Body of pancreas (tissue), 4 donors: ENCODE results near the gene ZNF644. TPM values are rescaled to one million over a fixed set of nuclear protein-coding genes. Genes with fewer than 3 reads are reported as not detected.

Experiments used
- ATAC-seq: fragments of 150-250 bp; one replicate; pipeline ENCODE4 v1.9.1; 2016
- DNase-seq, 4 donors: peaks; one replicate each; pipeline ENCODE4 v3.0.0-alpha.2; 2019
- H3K27ac ChIP-seq, 4 donors: fragments of 200-600 bp; sonication (generic); 1 replicate in 3 of 4; 2 replicates in 1 of 4; pipeline versions ENCODE4 v1.5.1 to v1.6.1; 2016 to 2019; ENCODE audit warnings: mild to moderate bottlenecking in 1 of 4, mixed read lengths in 1 of 4, moderate library complexity in 1 of 4
- H3K27me3 ChIP-seq, 2 donors: fragments of 200-600 bp; sonication (generic); one replicate each; pipeline ENCODE4 v1.6.0; 2016; ENCODE audit warnings: mild to moderate bottlenecking in 1 of 2
- H3K36me3 ChIP-seq, 2 donors: fragments of 200-600 bp; sonication (generic); replicated peaks in 1 of 2; 2 replicates each; pipeline ENCODE4 v1.5.1; 2016; ENCODE audit warnings: low read depth in 2 of 2; ENCODE audit not compliant: insufficient read depth in 1 of 2
- H3K4me1 ChIP-seq: fragments of 200-600 bp; sonication (generic); one replicate; pipeline ENCODE4 v1.6.0; 2016
- H3K4me3 ChIP-seq, 2 donors: fragments of 200-600 bp; sonication (generic); 1 replicate in 1 of 2; 2 replicates in 1 of 2; pipeline ENCODE4 v1.5.1; 2016 to 2019
- H3K9me3 ChIP-seq, 3 donors: fragments of 200-600 bp; sonication (generic); 1 replicate in 2 of 3; 2 replicates in 1 of 3; pipeline ENCODE4 v1.5.1; 2016
- CTCF ChIP-seq, 7 experiments: fragments of 450-650 bp in 4 of 7; fragments of 200-600 bp in 3 of 7; sonication (generic) in 3 of 7; IDR thresholded peaks; one replicate each; pipeline ENCODE4 v1.5.1; 2016 to 2019; ENCODE audit warnings: antibody characterized with exemption in 7 of 7
- POLR2A ChIP-seq, 3 donors: fragments of 450-650 bp; IDR thresholded peaks; one replicate each; pipeline ENCODE4 v1.6.1; 2016; ENCODE audit warnings: antibody characterized with exemption in 3 of 3, mild to moderate bottlenecking in 2 of 3
- WGBS, 2 donors: methylation state at CpG; one replicate each; pipeline ENCODE4 v1.1.5; 2017; 5-methylcytosine and 5-hydroxymethylcytosine counted together
- intact Hi-C: fragments of 100-400 bp; cut with DNase I; formaldehyde crosslinking; loops from one replicate; pipeline ENCODE4 v1.15.1; 2023
- total RNA-seq, 2 donors: library from RNA; depleted of rRNA; stranded (reverse); fragments of >200 nt; gene quantifications; one replicate each; pipeline ENCODE4 v1.1.0, GENCODE V29; 2016

The ZNF644 gene
- total RNA-seq, 2 donors from 2014 or later = 41.0 to 47.1 TPM

GRCh38 chr1:91007827-91008226, 14.0 kb downstream of the ZNF644 start:
- H3K27me3 ChIP-seq = no peaks in the 10 kb centered on the region
- intact Hi-C loops = loop anchor here (10.0 kb wide), 1 partner anchor 57 kb away; no protein-coding TSS in a partner anchor
- no peak overlapping the region for H3K4me3 ChIP-seq
- ATAC-seq = no peak
- no peak for DNase-seq
- no peak for TF ChIP-seq POLR2A (IDR thresholded peaks at IDR 0.05)
- TF ChIP-seq CTCF (IDR thresholded peaks at IDR 0.05) = no peak
- H3K27ac ChIP-seq = no peak overlapping the region
- H3K9me3 ChIP-seq = no peaks in the 10 kb centered on the region
- peaks cover 9% of the 10 kb centered on the region for H3K4me1 ChIP-seq
- no peaks in the 10 kb centered on the region for H3K36me3 ChIP-seq

GRCh38 chr1:91007092-91007491, 14.7 kb downstream of the ZNF644 start:
- no peak for TF ChIP-seq CTCF (IDR thresholded peaks at IDR 0.05)
- TF ChIP-seq POLR2A (IDR thresholded peaks at IDR 0.05) = no peak
- no peak for DNase-seq
- no peaks in the 10 kb centered on the region for H3K9me3 ChIP-seq
- peaks cover 6% of the 10 kb centered on the region for H3K4me1 ChIP-seq
- no peak overlapping the region for H3K4me3 ChIP-seq
- WGBS, 2 donors = 92 to 95% methylated on average over 7 of the region's 7 CpGs
- intact Hi-C loops = loop anchor here (10.0 kb wide), 1 partner anchor 58 kb away; no protein-coding TSS in a partner anchor
- no peaks in the 10 kb centered on the region for H3K27me3 ChIP-seq
- H3K27ac ChIP-seq = no peak overlapping the region
- no peaks in the 10 kb centered on the region for H3K36me3 ChIP-seq
- no peak for ATAC-seq

- Histone ChIP-seq H3K36me3 (no peaks in the 10 kb centered on the region), H3K4me1 (no peaks in the 10 kb centered on the region), H3K27ac (no peak overlapping the region), H3K4me3 (no peak overlapping the region), H3K9me3 (no peaks in the 10 kb centered on the region), H3K27me3 (no peaks in the 10 kb centered on the region)
- TF ChIP-seq POLR2A (IDR thresholded peaks at IDR 0.05) = no peak
- no peak for TF ChIP-seq CTCF (IDR thresholded peaks at IDR 0.05)
- 95 to 100% methylated on average over 2 of the region's 2 CpGs for WGBS, 2 donors
- DNase-seq (no peak), ATAC-seq (no peak)
- intact Hi-C loops = loop anchor here (10.0 kb wide), 1 partner anchor 58 kb away; no protein-coding TSS in a partner anchor
Observed at GRCh38 chr1:91006113-91006908, 15.5 kb downstream of the ZNF644 start.

- Histone ChIP-seq H3K4me3 (no peak overlapping the region), H3K9me3 (no peaks in the 10 kb centered on the region), H3K4me1 (no peaks in the 10 kb centered on the region), H3K27ac (no peak overlapping the region), H3K36me3 (no peaks in the 10 kb centered on the region), H3K27me3 (no peaks in the 10 kb centered on the region)
- ATAC-seq (no peak), DNase-seq (no peak)
- TF ChIP-seq CTCF (IDR thresholded peaks at IDR 0.05) (no peak), POLR2A (IDR thresholded peaks at IDR 0.05) (no peak)
- WGBS, 2 donors = 93% methylated on average over 1 of the region's 1 CpG
- intact Hi-C loops = loop anchor here (10.0 kb wide), 1 partner anchor 60 kb away; no protein-coding TSS in a partner anchor
Observed at GRCh38 chr1:91005285-91005684, 16.6 kb downstream of the ZNF644 start.
